Measurements from ENCODE around the gene NFE2L3.
"Not testable (repeated sequence)": the region's sequence is repeated elsewhere in the genome, so short reads cannot be mapped to it uniquely, and the experiment has no call there.

The NFE2L3 gene

DNA sequence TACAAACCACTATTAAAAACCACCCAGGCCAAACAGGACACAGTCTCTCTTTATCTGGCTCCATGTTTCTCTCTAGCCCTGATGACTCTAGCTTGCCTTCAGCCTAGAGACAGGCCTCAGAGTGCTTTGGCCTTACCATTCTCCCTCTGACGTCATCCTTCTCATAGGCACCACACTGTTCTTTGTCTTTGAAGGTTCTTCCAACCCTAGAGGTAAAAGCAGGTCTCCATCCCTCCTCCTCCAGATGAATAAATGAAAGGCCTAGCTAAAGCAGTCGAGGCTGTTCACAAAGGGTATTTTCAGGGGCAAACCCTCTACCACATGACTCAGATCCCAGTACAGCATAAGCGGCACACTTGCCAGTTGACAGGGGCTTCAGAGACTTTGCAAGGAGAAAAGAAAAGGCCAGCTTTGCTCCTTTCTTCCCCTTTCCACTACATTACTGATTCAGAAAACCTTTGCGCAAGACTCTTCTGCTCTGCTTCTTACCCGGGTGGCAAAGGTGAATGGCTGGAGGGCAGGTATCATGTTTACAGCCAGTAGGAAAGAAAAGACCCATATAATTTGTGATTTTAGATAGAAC, 14.8 kb downstream of the NFE2L3 start:
- DNase-seq (ENCODE audit: low read depth in 2 of 3, low spot score in 2 of 3), result no peak

DNA sequence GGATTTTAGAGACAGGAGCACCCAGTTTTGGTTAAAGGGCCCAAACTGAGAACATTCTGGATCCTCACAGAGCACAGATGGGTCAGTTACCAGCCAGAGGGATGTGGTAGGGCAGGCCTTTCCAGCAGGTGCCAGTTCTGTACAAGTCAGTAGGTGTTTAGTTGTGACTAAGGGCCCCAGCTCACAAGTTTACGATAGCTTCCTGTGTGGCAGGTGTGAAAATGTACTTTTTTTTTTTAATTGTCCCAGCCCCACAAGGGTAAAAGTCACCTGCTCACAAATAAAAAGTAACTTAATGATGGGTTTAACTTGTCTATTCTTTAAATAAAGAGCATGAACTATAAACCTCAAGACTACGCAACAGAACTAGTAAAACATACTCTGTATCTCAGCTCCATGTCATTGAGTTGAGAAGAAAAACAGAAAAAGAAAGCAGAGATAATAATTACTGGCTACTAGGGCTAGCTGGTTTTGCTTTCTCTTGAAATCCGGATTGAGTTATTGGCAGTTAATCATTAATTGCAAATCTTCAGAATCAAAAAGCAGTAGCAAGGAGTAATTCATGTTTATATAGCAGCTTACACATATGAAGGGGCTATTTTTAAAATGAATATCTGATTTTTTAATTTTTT, 15.4 kb downstream of the NFE2L3 start:
- no peak for DNase-seq (ENCODE audit: low read depth in 2 of 3, low spot score in 2 of 3)

DNA sequence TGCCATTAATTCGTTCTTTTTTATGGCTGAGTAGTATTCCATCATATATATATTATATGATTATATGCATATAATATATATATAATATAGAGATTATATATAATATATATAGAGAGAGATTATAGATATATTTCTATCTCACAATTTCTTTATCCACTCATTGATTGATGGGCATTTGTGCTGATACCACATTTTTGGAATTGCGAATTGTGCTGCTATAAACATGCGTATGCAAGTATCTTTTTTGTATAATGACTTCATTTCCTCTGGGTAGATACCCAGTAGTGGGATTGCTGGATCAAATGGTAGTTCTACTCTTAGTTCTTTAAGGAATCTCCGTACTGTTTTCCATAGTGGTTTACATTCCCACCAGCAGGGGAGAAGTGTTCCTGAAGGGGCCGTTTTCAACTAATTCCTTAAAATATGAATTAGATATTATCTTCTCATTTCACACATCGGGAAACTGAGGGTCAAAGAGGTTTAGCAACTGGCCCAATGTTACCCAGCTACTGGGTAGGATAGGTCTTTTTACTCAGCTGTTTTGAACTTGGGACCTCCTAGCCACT, 16.5 kb downstream of the NFE2L3 start:
- DNase-seq (ENCODE audit: low read depth in 2 of 3, low spot score in 2 of 3), result no peak

DNA sequence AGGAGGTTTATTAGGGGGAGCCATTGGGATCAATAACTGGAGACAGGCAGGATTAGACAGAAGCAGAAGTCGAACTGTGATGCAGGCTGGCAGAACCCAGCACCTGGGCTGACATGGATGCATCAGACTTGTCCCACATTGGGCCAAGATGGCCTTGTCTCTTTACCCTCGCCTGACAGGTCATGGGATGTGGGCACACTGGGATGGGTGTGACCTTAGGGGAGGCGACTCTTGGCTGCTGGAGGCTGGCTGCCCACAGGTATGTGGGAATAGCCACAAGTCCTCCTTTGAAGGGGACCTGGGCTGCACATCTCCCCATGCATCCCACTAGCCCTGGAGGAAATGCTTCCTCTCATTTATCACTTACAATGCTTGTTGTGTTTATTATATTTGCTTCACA, 17.3 kb downstream of the NFE2L3 start:
- DNase-seq (ENCODE audit: low read depth in 2 of 3, low spot score in 2 of 3), result no peak

DNA sequence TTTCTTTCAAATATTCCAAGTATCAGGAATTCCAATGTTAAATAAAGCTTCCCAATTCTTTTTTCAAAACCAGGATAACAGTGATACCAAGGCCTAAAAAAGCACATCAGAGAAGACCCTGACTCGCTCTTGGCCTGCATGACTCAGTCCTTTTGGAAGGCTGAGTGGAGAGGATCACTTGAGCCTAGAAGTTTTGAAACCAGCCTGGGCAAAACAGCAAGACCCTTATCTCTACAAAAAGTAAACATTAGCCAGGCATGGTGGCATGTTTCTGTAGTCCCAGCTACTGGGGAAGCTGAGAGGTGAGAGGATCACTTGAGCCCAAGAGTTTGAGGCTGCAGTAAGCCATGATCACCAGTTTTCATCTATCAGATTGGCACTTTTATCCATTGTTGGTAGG, 18.7 kb downstream of the NFE2L3 start:
- DNase-seq (ENCODE audit: low read depth in 2 of 3, low spot score in 2 of 3), result no peak

DNA sequence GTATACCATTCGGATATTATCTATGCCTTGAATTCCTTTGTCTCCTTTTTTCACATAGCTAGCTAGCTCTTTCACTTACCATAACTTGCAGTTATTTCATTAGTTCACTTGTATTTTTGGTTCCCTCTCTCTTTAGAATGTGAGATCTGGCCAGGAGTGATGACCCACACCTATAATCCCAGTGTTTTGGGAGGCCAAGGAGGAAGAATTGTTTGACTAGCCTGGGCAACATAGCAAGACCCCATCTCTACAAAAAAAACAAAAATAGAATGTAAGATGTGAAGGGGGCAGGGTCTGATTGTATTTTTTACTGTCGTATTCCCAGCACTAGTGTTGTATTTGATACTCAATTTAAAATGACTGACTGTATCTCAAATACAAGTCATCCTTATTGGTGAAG, 19.6 kb downstream of the NFE2L3 start:
- no peak for DNase-seq (ENCODE audit: low read depth in 2 of 3, low spot score in 2 of 3)

DNA sequence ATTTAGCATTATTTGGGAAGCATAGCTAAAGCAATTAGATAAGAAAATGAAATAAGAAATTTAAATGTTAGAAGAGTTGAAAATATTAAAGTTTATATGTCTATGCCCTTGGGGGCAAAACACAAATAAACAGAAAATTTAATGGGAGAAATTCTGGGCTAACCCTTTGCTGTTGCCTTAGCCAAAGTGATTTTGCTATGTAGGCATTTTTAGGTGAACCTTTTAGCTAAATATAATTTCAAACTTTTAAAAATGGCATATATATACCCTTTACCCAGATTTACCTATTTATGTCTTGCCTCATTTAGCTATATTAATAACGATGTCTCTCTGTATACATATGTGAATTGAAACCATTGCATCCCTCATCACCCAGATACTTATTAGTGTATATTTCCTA, 20.1 kb downstream of the NFE2L3 start:
- no peak for DNase-seq (ENCODE audit: low read depth in 2 of 3, low spot score in 2 of 3)

DNA sequence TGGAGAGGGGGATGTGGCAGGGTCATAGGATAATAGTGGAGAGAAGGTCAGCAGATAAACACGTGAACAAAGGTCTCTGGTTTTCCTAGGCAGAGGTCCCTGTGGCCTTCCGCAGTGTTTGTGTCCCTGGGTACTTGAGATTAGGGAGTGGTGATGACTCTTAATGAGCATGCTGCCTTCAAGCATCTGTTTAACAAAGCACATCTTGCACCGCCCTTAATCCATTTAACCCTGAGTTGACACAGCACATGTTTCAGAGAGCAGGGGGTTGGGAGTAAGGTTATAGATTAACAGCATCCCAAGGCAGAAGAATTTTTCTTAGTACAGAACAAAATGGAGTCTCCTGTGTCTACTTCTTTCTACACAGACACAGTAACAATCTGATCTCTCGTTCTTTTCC, 23.9 kb downstream of the NFE2L3 start:
- DNase-seq (ENCODE audit: low read depth in 2 of 3, low spot score in 2 of 3), result not testable (repeated sequence)

DNA sequence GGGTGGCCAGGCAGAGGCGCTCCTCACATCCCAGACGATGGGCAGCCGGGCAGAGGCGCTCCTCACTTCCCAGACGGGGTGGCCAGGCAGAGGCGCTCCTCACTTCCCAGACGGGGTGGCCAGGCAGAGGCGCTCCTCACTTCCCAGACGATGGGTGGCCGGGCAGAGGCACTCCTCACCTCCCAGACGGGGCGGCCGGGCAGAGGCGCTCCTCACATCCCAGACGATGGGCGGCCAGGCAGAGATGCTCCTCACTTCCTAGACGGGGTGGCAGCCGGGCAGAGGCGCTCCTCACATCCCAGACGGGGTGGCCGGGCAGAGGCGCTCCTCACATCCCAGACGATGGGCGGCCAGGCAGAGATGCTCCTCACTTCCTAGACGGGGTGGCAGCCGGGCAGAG, 24.7 kb downstream of the NFE2L3 start:
- not testable (repeated sequence) for DNase-seq (ENCODE audit: low read depth in 2 of 3, low spot score in 2 of 3)

DNA sequence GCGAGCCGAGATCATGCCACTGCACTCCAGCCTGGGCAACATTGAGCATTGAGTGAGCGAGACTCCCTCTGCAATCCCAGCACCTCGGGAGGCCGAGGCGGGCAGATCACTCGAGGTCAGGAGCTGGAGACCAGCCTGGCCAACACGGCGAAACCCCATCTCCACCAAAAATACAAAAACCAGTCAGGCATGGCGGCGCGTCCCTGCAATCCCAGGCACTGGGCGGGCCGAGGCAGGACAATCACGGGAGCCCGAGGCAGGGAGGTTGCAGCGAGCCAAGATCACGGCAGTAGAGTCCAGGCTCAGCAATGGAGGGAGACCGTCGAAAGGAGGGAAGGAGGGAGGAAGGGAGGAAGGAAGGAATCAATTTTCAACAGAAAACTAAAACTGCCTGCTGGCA, 25.3 kb downstream of the NFE2L3 start:
- not testable (repeated sequence) for DNase-seq (ENCODE audit: low read depth in 2 of 3, low spot score in 2 of 3)

DNA sequence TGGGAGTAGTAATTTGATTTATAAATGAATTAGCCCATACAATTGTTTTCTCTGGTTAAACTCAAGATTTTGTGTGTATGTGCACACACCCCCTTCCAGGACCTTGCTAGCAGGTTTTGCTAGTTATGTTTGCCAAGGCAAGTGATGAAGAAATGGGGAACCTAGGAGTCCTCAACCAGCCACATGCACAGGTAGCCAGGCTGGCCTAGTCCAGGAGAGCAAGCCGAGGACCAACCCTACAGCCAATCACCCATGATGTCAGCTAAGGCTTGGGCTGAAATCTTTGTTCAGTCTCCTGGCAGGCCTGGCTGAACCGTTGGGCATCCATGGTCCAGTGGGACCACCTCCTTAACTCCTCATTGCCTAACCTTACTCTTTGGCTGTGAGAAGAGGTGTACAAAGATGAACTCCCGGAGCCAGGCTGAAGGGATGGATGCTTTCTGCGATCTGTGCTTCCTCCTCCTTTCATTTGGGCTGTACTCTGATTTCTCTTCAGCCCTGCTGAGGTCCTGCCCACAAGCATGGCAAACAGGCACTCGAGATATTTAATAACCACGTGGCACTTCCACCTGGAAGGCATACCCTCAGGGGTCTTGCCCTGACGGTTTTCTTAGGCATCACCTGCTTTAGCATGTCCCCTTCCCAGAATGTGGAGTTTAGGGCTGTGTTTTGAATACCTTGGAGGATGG, 26.4 kb downstream of the NFE2L3 start:
- no peak for DNase-seq (ENCODE audit: low read depth in 2 of 3, low spot score in 2 of 3)

DNA sequence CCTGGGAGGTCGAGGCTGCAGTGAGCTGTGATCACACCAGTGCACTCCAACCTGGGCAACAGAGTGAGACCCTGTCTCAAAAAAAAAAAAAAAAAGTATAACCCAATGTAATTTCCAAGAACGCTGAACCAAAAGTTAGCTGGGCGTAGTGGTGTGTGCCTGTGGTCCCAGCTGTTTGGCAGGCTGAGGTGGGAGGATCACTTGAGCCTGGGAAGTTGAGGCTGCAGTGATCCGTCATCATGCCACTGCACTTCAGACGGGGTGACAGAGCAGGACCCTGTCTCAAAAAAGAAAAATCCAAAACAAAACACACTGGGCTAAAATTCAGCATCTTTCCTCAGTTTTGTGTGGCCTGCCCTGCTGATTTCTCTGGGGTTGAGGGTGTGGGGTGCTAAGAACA, 27.4 kb downstream of the NFE2L3 start:
- no peak for DNase-seq (ENCODE audit: low read depth in 2 of 3, low spot score in 2 of 3)

DNA sequence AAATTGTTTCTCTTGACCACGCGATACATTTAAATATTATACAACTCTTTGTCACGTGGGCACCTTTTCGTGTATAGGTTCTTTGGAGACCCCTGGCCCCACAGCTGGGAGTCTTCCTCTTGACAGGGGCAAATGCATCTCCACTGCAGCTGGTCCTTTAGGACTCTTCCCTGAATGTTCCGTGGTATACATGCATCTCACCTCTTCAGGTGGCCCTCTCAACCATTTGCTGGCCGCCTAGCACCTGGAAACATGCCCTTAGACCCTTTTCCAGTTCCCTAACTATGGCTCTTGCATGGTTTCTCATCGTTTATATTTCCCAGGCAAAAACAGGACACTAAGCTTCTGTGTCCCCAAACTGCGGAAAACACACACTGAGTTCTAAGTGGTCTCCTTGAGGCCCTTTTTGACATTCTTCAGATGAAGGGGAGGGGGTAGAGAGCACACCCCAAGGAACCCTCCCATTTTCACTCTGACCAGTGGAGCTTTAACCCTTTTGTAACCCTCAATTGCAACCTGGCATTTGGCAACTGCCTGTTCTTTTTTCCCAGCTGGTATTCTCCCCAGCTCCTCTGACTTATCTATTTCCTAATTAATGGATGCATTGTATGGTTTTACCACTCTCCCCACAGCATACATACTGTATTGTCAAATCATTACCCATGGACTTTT, 28.0 kb downstream of the NFE2L3 start:
- no peak for DNase-seq (ENCODE audit: low read depth in 2 of 3, low spot score in 2 of 3)

DNA sequence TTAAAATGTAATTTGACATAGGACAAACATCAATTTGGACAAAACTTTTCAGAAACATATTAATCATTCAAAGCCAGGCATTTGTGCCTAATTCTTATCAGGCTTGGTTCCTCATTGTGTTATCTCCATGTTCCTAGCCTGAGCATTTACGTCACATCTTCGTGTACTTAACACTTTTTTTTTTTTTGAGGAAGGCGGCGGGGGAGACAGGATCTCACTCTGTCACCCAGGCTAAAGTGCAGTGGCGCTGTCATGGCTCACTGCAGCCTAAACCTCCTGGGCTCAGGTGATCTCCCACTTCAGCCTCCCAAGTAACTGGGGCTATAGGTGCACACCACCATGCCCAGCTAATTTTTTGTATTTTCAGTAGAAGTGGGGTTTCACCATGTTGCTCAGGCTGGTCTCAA, 28.8 kb downstream of the NFE2L3 start:
- DNase-seq (ENCODE audit: low read depth in 2 of 3, low spot score in 2 of 3), result no peak

DNA sequence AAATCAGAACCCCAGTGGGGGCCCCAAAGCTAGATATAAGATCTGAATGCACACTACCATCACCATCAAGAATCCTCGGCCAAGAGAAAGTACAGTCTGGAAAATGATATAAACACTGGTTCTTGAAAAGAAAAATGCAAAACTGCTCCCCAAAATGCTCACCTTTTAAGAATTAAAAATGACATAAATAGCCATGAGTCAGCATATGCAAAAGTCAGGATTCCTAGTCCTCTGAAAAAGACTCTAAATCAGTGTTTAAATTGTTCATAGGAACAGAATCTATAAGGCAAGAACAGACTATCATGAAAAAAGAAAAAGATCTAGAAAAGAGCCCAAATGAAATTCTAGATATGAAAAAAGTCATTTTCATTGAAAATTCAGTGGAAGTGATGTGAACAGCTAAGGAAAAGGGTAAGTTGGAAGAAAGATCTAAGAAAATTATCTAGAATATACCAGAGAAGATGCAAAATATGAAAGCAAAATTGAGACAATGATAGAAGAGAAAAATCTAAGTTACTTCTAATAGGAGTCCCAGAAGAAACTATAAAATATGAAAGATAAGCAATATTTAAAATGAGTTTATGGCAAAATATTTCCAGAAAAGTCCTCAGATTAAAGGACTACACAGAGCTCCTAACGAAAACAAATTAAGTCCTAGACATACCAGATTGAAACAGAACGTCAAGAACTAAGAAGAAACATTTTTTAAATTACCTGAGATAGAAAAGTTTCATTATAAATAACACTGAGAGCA, 29.7 kb downstream of the NFE2L3 start:
- no peak for DNase-seq (ENCODE audit: low read depth in 2 of 3, low spot score in 2 of 3)

DNA sequence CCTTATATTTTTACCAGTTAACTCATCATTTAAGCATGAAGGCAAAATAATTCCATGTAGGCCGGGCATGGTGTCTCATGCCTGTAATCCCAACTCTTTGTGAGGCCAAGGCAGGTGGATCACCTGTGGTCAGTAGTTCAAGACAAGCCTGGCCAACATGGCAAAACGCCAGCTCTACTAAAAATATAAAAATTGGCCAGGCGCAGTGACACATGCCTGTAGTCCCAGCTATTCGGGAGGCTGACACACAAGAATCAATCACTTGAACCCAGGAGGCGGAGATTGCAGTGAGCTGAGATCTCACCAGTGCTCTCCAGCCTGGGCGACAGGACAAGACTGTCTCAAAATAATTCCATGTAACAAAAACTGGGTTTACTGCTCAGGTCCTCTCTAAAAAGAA, 30.3 kb downstream of the NFE2L3 start:
- no peak for DNase-seq (ENCODE audit: low read depth in 2 of 3, low spot score in 2 of 3)

DNA sequence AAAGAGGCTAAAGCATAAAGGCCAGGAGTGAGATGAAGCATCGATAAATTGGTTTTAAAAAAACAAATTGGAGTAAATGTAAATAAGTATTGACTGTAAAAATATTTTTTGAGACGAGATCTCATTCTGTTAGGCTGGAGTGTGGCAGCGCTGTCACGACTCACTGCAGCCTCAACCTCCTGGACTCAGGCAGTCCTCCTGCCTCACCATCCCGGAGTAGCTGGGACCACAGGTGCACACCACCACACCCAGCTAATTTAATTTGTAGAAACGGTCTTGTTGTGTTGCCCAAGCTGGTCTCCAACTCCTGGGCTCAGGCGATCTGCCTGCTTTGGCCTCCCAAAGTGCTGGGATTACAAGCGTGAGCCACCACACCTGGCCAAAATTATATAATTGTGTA, 30.7 kb downstream of the NFE2L3 start:
- no peak for DNase-seq (ENCODE audit: low read depth in 2 of 3, low spot score in 2 of 3)

DNA sequence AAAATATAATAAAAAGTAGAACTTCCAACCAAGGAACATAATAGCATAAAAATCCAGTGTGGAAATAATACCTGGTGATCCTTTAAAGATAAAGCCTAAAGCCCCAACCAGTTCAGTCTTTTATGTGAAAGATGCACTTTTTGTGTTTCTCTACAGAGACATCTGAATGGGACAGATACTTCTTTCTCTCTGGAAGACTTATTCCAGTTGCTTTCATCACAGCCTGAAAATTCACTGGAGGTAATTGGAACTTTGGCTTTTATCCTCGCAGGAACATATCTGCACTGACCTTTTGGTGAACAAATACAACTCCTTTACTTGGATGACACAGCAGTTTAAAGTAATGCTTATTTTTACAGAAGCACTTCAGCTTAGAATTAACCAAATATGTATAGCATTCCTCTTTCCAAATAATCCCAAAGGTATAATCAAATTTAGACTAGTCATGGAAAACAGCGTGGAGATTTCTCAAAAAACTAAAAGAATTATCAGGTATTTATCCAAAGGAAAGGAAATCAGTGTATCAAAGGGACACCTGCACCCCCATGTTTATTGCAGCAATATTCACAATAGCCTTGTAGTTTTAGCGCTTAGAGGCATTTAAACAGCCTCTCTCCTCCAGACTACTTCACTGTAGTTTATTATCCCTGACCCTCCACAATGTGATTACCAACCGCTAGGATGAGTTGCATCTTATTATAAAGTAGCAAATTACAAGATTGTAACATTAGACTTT, 31.7 kb downstream of the NFE2L3 start:
- DNase-seq (ENCODE audit: low read depth in 2 of 3, low spot score in 2 of 3), result no peak

DNA sequence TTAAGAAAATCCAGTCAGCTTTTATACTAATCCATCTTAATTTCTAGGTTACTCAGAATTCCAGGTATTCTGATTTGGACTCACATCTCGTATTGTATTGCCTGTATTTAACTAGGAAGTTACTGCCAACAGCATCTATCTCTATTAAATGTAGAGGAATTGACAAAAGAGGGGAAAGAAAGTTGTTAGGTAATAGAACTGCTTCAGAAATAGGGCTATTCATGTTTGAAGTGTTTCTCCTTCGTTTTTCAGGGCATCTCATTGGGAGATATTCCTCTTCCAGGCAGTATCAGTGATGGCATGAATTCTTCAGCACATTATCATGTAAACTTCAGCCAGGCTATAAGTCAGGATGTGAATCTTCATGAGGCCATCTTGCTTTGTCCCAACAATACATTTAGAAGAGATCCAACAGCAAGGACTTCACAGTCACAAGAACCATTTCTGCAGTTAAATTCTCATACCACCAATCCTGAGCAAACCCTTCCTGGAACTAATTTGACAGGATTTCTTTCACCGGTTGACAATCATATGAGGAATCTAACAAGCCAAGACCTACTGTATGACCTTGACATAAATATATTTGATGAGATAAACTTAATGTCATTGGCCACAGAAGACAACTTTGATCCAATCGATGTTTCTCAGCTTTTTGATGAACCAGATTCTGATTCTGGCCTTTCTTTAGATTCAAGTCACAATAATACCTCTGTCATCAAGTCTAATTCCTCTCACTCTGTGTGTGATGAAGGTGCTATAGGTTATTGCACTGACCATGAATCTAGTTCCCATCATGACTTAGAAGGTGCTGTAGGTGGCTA, 32.5 kb downstream of the NFE2L3 start:
- DNase-seq (ENCODE audit: low read depth in 2 of 3, low spot score in 2 of 3), result not testable (repeated sequence)
